Left renal pelvis (tissue), 4 donors: ENCODE data around the gene OSBPL3. TPM values are rescaled to one million over a fixed set of nuclear protein-coding genes. Genes with fewer than 3 reads are reported as not detected.

ENCODE experiments used
- DNase-seq, 4 donors: peaks; one replicate each; pipeline ENCODE4 v3.0.0-alpha.2; 2013; ENCODE audit warnings: low read depth in 4 of 4, low spot score in 3 of 4
- polyA plus RNA-seq, 4 donors: library from polyadenylated mRNA; unstranded; fragments of 120-200 nt; gene quantifications; one replicate each; pipeline ENCODE4 v1.2.1, GENCODE V29; 2013; ENCODE audit not compliant: insufficient read length in 4 of 4

Gene OSBPL3
- polyA plus RNA-seq, 4 donors, result 3.1 to 24.1 (median 21.2) TPM

GRCh38 chr7:24769851-24770250 is 210.1 kb downstream of the OSBPL3 start:
- no peak for DNase-seq

- DNase-seq, result no peak
Observed at GRCh38 chr7:24769014-24769830, 210.8 kb downstream of the OSBPL3 start.

DNA sequence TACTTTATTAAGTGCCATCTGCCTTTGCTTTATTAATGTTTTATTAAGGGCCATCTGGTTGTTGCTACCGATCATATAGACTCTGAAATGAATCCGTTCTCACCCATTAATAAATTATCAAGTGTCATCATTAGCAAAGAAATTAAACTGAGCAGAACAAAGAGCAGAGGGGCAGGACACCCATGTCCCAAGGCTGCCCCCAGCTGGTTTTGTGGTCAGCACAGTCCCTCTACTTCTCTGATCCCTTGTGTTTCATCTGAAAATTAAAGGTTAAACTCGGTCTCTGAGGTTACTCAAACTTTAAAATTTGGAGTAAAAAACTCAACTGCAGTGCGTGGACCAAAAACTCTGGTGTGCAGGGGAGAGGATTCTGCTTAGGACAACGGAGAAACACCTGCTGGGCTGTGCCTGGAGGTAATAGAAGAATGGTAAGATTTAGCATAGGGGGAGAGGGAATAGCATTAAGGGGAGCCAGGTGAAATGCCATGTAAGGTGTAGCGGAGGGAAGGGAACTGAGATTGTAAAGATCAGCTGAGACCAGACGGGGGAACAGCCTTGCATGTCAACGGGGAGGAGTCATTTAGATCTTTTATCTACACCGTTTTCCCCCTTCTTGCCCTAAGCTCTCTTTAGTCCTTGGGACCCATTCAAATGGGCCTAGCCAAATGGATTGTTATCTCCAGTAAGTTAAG is 212.0 kb downstream of the OSBPL3 start:
- DNase-seq, result no peak

- peak in 1 of 4 donors; percentile 8 for DNase-seq
Observed at GRCh38 chr7:24764972-24765744, 214.8 kb downstream of the OSBPL3 start.

DNA sequence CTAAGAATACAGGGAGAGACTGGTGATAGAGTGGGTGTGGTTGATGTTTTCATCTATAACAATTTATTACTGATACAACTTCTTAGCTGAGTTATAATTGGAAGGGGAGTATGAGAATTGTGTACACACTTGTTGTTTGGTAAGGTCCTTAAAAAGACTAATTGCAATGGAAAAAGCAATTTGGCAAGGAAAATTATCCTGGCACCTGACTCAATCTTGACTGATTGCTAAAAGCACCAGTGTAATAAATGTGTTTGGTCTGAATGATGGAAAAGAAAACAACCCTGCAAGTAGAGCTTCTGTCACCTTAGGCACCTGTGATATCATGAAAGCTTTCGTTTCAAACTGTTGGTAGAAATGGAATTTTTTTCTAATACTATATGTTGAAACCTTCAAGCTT is 216.0 kb downstream of the OSBPL3 start:
- DNase-seq, result no peak

GRCh38 chr7:24763303-24763901 is 216.6 kb downstream of the OSBPL3 start:
- DNase-seq, result no peak

DNA sequence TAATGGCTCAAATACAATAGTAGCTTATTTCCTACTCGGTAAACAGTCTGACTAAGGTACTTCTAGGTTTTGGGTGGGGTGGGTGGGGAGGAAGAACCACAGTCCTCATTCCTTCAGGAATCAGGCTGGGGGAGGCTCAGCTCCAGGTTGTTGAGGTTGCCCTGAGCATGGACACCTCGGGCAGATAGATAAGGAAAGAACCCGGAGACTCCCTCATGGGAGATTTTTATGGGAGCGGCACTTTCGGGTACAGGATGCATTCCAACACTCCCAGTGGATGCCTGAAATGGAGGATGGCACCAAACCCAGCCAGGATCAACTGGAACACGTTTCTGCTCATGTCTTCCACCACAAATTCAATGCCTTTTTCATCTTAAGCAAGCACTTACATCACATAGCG is 217.2 kb downstream of the OSBPL3 start:
- no peak for DNase-seq

DNA sequence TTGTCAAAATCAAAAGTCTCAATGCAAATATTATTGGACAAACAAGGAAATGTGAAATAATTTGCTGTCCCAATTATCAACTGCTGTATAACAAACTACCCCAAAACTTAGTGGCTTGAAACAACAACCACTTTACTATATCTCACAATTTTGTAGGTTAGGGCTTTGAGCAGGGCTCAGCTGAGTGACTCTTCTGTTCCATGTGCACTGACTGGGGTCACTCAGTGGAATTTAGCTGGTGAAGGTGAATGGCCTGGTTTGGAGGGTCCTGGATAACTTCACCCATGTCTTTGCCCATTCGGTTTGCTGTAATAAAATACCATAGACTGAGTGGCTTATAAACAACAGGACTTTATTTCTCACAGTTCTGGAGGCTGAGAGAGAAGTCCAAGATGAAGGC is 219.0 kb downstream of the OSBPL3 start:
- DNase-seq, result no peak

- DNase-seq, result peak; percentile 8 to 42 (median 34)
Observed at GRCh38 chr7:24757353-24758275, 222.4 kb downstream of the OSBPL3 start, which contains the start of gene GSDME. TSS of gene GSDME (minus strand) at chr7:24757464. CDS start at chr7:24749774, 7,690 bp downstream.

DNA sequence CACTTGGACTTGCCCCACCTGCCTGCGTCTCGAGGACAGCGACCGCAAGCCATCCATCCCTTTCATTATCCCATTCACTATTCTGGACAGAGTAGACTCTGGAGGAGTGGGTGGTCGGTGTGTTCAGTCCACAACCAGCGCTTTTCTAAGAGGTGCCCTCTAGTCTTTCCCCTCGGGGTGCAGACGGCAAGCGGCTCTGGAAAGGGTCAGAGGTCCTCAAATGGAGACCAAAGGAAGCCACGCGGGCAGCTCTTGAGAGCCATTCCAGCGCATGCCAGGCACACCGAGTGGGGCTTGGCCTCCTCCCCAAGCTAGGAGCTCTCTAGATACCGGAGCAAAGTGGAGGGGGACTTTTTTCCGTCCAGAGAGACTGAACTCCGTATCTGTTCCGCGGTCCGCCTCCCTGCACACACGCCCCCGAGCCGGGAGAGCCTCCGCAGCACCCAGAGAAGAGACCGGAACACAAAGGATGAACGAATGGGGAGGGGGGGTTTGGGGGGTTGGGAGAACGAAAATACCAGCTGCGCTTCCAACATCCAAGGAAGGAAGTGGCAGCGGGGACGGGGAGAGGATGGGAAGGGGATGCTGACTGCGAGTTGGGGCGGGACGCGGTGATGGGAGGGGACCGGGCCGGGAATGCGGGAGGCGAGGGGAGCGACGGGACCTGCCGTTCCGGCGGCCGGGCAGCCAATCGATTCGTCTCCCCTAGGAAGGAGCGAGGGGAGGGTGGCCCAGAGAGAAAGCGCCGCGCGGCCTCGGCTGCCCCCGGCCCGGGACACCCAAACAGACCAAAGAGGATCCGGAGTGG is 223.2 kb downstream of the OSBPL3 start:
- DNase-seq, result peak; percentile 16 to 20 (median 18)

- no peak for DNase-seq
Observed at GRCh38 chr7:24755541-24756407, 224.2 kb downstream of the OSBPL3 start.

DNA sequence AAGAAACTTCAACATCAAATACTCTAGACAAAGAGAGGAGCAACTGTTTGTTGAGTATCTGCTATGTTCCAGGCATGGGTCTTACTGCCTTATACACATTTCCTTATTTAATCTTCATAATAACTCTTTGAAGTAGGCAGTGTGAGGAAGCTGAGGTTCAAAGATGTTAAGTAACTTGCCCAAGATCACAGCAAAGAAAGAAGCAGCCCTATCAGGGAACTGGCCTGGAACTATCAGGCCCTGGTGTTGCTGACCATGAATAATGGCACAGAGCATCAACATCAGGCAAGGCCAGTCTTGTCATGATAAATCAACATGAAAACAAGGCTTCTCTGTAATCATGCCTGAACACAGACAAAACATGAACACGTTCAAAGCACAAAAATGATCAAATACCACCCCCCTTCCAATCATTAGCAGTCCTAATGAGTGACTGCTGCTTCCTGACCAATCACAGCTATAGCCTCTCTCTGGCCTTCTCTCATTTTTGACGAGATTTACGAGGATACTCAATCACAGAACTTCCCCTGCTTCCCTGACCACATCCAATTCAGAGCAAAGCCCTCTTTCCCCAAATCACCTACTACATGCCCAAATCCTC is 225.0 kb downstream of the OSBPL3 start:
- no peak for DNase-seq

- DNase-seq, result no peak
Observed at GRCh38 chr7:24752073-24752800, 227.7 kb downstream of the OSBPL3 start.

- DNase-seq, result no peak
Observed at GRCh38 chr7:24751484-24751883, 228.5 kb downstream of the OSBPL3 start.

DNA sequence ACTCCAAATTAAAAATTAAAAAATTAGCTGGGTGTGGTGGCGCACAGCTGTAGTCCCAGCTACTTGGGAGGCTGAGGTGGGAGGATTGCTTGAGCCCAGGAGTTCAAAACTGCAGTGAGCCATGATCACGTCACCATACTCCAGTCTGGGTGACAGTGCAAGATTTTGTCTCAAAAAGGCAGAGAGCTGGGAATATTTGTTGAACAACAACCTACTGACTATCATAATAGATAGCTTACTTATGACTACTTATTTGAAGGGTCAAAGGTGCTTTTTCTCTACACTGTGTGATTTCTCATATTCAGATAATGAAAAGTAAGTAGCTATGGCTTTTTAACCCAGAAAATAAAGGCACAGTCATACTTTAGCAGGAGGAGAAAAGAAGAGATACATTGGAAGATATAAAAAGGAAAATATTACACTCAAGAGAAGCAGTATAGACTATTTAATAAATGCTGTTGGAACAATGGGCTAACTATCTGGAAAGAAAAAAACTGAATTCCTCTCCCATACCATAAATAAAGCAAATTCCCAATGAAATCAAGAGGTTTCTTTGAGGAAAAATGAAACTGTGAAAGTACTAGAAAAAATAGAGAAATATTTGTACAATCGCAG is 229.4 kb downstream of the OSBPL3 start:
- no peak for DNase-seq

- DNase-seq, result no peak
Observed at GRCh38 chr7:24748521-24748920, 231.5 kb downstream of the OSBPL3 start.
